ENCODE measurements around the gene SETD7.

Gene SETD7

DNA sequence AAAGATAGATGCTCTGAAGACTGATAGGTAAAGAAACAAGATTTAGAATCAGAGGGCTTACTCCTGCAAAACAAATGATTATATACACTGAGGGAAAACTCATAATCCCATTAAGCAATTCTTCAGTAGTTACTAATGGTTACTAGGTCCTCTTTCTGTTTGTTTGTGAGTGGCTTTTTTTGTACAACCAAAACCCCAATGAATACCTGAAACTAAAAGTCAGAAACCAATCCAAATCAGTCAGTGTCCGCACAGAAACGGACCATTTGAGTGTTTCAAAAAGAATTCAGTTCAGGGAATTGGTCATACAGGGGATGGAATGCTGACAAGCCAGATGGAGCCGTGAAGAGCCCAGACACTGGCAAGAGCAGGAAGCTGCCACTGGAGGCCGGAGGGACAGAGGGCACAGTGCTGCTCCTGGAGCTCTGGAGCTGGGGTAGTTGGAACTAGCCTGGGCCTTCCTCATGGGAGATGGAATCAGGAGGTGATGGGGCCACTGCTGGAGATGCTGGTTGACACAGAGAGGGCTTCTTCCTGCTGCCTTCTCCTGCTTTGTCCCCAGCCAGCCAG lies 31.9 kb downstream of the SETD7 start:
- no peak overlapping the region for H3K4me3 ChIP-seq (ENCODE audit: low read depth, low read length)
- TF ChIP-seq, protein P1, sequence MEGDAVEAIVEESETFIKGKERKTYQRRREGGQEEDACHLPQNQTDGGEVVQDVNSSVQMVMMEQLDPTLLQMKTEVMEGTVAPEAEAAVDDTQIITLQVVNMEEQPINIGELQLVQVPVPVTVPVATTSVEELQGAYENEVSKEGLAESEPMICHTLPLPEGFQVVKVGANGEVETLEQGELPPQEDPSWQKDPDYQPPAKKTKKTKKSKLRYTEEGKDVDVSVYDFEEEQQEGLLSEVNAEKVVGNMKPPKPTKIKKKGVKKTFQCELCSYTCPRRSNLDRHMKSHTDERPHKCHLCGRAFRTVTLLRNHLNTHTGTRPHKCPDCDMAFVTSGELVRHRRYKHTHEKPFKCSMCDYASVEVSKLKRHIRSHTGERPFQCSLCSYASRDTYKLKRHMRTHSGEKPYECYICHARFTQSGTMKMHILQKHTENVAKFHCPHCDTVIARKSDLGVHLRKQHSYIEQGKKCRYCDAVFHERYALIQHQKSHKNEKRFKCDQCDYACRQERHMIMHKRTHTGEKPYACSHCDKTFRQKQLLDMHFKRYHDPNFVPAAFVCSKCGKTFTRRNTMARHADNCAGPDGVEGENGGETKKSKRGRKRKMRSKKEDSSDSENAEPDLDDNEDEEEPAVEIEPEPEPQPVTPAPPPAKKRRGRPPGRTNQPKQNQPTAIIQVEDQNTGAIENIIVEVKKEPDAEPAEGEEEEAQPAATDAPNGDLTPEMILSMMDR (IDR thresholded peaks at IDR 0.05; ENCODE audit: low read depth, low read length): no peak

DNA sequence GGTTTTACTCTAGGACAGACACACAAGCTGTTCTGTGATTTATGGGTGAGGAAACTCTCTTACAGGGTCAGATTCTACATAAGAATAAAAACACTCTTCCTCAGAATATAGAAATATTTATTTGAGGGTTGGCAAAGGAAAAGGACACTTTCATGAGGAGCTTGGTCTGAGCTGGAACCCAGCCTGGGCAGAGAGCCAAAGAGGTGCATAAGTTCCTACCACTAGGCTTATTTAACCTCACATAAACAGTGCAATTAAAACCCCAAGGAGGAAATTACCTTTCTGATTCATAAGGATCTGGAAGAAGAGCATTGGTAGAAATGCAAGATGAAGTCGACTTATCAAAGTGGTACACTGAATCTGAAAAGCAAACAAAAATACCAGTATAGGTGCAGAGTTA lies 32.9 kb downstream of the SETD7 start:
- TF ChIP-seq, protein P1 (IDR thresholded peaks at IDR 0.05; ENCODE audit: low read depth, low read length): no peak
- H3K4me3 ChIP-seq (ENCODE audit: low read depth, low read length): no peak overlapping the region

DNA sequence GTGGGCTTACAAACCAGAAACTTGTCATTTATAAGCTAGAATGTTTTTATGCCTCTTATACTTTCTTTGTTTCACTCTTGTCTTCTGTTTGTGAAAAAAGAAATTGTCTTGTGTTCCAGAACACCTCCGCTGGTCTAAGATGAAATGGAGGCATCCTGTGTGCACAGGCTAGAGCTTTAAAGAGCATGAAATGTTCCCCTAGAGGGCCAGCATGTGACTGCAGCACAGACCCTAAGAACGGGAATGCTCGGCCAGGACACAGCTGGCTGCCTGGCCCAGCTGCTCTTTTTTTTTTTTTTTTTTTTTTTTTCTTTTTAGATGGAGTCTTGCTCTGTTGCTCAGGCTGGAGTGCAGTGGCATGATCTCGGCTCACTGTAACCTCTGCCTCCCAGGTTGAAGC lies 33.6 kb downstream of the SETD7 start:
- no peak overlapping the region for H3K4me3 ChIP-seq (ENCODE audit: low read depth, low read length)
- TF ChIP-seq, protein P1 (IDR thresholded peaks at IDR 0.05; ENCODE audit: low read depth, low read length): no peak

DNA sequence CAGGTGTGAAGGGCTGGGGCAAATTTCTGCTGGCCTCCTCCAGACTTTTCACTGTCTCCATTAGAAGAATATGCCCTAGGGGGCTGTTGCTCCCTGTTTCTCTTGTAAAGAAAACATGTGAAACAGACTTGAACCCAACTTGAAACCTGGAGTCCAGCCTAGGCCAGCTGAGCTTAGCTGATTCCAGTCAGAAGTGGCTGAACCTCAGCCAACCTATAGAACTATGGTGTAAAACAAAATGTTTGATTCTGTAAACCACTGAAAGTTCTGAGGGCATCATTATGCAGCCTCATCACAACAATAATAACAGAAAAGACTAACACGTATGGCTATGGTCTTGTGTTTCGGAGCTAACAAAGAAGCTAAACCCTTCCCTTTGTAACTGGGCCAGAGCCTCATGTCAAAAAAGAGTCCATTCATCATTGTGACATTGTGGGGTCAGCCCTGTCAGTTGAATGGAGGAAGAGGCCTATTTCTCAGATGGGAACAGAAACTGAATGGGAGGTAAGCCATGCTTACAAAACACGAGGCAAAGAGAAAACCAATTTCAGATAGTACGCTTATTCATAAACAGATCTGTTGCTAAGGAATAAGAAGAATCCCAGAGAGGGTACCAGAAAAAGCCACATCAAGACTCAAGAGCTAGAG lies 34.1 kb downstream of the SETD7 start:
- TF ChIP-seq, protein P1 (IDR thresholded peaks at IDR 0.05; ENCODE audit: low read depth, low read length): no peak
- no peak overlapping the region for H3K4me3 ChIP-seq (ENCODE audit: low read depth, low read length)

DNA sequence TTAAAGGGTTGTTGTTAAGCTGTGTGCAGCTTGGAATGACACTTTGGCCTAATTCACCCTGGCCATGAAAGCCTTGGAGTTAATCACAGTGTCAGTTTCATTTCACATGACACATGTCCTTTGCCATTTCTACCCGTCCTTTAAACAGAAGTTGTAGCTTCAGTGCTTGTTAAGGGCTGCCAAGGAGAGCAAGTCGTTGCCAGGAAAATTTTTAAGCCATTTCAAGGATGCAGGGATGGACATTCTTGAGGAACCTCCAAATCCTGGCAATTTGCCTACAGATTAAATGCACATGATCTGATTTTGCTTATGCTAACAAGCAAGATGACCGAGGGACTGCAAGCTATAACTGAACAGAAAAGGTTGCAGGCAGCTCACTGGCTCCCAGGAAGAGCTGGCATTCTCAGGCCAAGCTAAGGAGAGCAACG lies 40.5 kb downstream of the SETD7 start:
- TF ChIP-seq, protein P1 (IDR thresholded peaks at IDR 0.05; ENCODE audit: low read depth, low read length): no peak
- H3K4me3 ChIP-seq (ENCODE audit: low read depth, low read length): no peak overlapping the region

DNA sequence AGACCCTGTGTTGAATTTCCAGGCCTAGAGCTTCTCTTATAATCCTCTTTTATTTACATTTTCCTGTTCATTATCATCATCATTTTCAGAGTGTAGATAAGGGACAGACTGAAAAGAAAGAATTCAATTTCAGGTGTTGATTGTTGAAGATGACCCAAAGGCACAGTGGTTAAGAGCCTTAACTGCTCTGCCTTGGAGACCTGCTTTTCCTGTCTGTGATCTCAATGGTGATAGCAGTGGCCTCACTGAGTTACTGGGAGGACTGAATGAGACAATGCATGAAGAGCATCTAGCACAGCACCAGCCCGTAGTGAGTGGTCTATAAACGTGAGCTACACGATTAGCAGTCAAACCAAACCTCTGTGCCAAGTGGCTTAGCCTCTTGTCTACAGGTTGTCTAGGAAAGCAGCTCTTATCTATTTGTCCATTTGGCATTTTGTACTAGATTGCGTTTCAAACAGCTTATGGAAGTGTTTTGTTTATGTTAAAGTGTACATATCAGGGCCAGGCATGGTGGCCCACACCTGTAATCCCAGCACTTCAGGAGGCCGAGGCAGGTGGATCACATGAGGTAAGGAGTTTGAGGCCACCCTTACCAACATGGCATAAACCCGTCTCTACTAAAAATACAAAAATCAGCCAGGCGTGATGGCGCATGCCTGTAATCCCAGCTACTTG lies 41.5 kb downstream of the SETD7 start:
- TF ChIP-seq, protein P1 (IDR thresholded peaks at IDR 0.05; ENCODE audit: low read depth, low read length): no peak
- no peak overlapping the region for H3K4me3 ChIP-seq (ENCODE audit: low read depth, low read length)

DNA sequence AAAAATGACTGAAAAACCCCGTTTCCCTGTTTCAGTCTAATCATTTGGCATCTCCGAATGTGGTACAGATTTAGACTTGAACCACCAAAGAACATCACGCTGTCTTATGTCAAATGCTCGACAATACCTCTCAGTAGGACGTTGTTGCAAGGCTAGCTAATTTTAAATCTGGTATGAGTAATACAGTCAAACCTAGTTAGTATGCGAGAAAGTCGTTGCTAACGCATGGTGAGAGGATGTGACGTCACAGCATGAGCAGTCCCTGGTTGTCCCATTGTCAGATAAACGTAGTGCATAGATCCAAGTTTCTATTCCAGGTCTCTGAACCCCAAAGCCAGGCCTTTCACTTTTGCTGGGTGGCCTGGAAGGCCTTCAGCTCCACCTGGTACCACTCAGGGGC lies 44.7 kb downstream of the SETD7 start:
- TF ChIP-seq, protein P1 (IDR thresholded peaks at IDR 0.05; ENCODE audit: low read depth, low read length): no peak
- H3K4me3 ChIP-seq (ENCODE audit: low read depth, low read length): no peak overlapping the region

Data from WI38 (cell line).